IPS DF 19.7 (cell line): ENCODE data around the gene TNPO3.

ENCODE experiments used
- DNase-seq: peaks from one replicate; pipeline ENCODE4 v3.0.0-alpha.2; 2013; ENCODE audit warnings: low read depth, low spot score

TNPO3 gene

DNA sequence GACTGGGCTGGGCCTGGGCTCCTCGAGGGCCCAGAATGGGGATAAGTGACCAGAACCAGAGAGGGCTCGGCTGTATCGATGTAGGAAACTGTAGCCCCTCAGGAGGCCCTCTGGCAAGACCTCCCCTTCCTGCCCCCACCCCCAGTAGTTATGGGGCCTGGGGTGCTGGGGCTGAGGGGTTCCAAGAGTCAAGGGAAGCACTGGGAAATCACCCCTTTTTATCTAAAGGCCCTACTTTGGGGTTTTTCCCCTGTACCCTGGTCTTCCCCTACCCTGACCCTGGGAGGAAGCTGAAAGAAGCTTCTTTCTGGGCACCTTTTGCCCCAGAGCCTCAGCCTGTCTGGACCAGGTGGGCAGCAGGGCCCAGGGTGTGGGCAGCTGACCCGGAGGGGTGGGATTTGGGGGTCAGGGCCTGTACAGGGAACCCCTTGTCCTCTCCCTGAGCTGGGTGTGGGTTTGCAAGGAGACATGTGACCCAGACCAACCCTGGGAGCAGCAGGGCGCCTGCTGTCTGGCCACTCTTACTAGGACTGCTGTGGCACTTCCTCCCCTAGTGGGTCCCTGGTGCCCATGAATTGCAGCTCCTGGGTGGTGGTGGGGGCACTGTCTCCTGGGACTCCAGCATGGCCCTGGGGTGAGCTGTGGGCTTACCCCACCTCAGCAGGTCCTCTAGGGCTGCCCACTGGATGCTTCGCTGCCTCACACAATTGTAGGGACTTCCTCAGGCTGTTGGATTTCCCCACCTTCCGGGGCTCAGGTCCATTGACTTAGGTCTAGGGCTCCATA, 115.6 kb downstream of the TNPO3 start:
- no peak for DNase-seq

DNA sequence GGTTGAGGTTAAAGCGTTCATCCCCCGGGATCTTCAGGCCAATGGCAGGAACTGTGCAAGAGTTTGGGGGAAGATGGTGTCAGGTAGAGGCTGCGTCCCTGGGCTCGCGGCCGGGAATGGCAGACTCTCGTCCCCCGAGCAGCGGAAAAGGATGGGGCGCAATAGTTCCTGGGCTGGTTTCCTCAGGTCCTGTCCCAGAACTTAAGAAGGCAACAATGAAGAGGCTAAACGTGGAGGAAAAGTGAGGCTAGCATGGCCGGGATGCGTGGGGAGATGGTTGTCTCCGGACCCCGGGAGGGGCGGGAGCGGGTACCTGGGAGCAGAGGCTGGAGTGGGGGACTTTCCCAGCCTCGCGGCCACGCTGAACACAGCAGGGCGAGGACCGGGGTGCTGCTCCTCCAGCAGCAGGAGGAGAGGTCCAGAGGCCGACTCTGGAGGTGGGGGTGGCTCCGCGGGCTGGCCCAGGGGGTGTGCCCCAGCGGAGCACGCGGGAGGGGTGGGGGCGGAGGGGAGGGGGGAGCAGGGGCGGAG, 116.3 kb downstream of the TNPO3 start:
- DNase-seq: no peak

DNA sequence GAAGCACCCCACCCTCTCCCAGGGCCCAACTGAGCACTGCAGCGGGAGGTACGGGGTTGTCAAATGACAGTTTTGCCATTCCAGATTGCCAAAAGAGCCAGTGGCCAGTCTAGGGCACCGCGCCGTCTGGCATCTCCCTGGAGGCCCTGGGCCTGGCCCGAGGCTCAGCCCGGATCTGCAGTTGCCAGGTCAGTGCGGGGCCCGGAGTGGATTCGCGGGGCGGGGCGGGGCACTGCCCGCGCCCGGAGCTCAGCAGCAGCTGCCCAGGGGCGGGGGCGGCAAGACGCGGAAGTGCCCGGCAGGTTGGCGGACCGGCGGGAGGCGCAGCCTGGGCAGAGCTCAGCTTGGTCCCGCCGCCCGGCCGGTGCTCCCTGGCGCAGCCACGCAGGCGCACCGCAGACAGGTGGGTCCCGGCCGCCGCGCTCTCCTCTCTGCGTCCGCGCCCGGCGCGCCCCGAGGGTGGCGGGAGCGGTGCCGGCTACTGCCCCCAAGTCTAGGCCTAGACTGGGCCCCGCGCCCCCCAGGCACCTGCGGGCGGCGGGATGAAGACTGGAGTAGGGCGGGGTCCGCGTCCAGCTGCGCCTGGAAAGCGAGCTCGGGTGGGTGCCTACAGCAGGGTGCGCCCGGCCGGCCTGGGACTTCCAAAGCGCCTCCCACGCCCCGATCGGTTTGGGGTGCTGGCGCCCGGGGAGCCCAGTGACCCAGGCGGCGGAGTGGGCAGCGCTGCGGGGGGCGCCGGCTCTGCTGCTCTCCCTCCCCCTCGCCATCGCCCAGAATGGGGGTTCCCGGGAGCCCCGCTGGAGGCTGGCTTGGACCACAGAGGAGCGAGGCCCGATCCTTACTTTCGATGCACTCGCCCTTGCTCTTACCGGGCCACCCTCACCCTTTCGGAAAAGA, 117.0 kb downstream of the TNPO3 start, which contains the start of gene IRF5:
Gene IRF5 (plus strand): TSS at position 281 of the 897 bp plus-strand sequence. CDS start 4,155 bp downstream, outside the sequence.
- no peak for DNase-seq

DNA sequence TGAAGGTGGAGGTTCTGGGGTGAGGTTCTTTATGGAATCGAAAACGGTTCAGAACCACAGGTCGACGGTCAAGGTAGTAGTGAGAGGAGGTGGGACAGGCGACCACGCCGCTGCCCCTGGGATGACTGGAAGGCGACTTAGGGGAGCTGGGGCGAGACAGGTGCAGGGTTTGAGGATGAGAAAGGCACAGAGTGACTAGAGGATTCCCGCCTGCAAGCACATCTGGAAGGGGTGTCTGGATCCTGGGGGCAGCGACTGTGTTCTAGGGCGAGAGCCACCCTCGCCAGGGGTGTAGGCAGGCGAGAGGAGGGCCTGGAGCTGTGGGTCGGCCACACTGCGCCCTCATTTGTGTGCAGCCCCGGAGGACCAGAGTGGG, 117.7 kb downstream of the TNPO3 start:
- DNase-seq: no peak

DNA sequence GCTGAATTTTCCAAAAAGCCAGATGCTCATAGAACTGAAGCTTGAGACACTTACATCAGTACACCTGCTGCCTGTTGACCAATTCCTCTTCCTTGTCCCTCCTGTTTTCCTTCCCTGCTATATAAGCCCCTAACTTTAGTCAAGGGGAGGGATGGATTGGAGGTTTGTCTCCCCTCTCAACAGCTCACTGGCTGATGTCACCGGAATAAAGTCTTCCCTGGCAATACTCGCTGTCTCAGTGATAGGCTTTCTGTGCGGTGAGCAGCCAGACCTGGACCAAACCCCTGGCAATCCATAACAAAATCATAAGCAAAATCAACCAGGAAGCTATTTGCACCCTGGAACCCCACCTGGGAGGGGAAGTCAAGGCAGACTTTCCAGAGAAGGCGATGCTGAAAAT, 118.1 kb downstream of the TNPO3 start:
- no peak for DNase-seq

DNA sequence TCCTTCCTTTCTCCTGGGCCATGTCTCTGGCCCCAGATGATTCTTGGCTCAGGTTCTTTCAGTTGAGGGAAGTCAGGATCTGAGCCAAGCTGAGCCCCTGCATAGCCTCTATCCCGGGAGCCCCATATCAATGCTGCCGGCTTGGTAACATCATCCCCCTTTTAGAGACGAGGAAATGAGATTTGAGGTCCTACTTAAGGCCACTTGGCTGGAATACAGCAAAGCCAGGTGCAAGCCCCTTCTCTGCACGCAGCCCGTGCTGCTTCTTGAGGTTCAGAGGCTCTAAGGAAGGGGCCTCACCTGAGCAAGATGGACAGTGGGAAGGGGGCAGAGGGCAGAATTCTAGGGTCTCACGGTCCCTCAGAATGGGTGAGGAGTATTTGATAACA, 119.6 kb downstream of the TNPO3 start:
- DNase-seq: no peak

DNA sequence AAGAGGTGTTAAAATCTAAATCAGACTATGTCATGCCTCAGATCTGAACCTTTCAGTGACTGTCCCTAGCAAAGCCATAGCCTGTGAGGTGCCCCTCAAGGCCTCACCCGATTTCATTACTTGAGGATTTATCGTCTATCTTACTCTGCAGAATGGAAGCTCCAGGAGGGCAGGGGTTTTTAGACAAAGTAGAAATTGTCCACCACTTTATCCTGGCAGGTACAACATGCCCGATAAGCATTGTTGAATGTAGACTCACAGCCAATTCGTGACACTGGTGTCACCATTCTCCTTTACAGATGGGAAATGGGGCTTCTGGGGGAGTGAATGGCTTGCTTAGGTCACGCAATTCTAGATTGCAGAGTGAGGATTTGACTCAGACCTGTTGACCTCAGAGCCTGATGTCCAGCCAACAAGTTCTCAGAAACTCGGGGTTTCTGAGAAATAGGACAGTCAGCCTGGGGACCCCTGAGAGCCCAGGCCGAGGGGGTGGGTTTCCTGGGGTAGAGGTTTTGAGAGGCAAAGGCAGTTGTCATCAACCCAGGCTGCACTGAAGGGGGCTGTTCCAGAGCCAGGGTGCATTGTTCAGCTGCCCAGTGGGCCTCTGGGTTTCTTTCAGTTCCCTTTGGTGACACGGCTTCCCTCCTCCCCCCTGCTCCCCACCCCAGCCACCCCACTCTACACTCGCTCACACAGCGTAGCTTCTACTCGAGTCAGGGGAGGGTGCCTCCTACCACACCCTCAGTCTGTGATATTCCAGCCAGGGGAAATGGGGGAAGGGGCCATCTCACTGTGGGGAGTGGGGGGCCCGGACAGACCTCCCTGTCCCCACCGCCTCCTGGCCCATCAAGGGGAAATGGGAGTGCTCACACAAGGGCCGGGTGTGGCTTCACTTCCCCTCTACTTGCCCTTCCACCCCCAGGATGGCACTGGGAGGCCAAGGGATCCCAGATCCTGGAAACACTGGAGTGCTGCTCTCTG, 120.3 kb downstream of the TNPO3 start:
- no peak for DNase-seq

DNA sequence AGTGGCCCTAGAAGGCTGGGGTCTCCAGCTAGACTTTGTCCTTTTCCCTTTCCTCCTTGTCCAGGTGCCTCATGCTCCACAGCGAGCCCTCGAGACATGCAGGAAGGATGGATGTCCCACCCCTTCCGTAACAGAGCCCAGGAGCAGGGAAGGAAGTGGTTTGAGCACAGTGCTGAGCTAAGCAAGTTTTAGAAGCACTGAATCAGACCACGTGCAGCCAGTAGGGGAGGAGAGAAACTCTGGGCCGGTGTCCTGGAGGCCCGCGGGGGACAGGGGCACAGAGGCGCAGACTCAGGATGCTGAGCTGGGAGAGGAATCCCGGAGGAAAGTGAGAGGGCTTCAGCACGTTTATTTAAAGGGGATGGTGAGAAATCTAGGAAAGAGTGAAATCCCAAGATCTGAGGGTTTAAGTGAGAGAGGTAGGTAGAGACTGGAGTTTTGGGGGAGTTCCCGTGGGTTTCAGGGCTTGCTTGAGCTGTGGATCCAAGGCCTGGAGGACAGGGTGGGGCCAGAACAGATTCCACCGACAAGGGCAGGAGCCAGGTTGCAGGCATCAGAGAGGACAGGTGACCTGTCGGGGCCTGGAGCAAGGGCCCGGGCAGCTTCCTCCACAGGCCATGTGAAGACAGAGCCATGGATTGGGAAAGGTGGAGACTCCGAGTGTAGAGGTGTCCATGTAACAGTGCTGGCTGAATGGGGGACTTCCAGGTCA, 121.6 kb downstream of the TNPO3 start:
- DNase-seq: no peak

DNA sequence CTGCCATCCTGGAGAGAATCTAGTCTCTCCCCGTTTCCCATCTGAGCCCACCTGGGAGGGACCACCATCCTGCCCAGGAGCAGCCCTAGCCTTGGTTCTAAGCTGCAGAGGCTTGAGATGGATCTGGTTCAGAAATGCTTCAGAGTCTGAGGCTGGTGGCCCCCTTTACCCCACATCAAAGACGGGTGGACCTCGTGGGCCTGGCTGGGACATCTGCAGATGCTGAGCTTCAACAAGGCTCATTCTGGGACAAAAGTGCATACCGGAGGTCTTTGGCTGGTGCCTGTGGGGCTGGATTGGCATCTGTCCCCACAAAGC, 122.1 kb downstream of the TNPO3 start:
- DNase-seq: no peak

DNA sequence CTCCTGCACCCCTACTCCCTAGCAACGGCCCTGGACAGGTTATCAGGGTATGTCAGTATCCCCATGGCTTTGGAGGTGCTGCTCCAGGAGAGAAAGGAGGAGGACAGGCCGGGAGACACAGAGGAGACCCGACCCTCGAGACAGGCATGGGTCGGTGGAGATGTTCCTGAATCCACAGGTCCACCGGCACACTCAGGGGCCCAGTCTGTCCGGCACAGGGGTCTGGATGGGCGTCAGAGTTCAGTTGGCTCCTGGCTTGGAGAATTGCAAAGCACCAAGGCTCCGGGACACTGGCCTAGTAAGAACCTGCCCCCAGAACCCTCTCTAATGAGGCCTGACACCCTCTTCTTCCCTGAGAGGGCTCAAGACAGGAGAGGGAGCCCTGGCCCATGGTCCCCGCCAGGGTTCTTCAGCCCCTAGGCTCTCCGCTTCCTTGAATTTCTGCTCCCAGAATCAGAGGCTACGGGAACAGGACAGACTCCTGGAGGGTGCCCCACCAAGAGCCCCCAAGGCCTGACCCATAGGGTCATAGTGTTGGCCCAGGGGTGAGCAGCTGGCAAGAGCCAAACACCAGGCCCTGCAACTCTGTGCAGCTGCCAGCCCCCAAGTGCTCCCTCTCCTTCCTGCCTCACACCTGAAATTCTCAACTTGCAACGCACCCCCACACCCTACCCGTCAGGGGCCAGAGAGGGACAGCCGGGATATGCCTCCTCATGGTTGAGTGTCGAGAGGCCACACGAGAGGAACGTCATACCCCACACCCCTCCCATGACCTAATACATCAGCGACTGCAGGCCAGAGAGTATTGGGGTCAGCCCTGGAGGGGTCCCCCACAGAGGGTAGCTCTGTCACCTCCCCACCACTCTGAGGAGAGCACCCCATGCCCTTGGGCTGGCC, 122.7 kb downstream of the TNPO3 start:
- DNase-seq: no peak

DNA sequence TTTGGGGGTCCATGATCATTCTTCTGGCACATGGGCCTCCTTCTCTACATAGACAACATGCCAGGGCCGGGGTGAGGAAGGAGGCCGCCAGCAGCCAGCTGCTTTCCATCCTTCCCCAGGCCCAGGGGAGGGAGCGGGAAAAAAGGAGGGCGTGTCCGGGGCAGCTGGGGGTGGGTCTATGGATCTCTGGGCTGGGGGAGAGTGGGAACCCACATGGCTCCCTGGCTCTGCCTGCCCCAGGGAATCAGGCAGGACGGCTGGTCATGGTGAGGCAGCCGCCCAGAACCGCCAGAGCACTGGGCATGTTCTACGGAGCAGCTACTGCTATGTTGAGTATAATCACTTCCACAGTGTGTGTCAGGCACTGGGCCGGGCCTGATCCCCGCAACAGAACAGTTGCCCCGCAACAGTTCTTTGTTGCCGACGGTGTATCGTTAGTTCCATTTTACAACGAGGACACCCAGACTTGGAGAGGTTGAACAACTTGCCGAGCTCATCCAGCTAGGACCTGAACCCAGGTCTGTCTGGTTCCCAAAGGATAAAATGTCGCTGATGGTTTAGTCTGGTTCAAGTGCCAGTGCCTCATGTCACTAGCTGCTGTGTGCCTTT, 123.6 kb downstream of the TNPO3 start:
- no peak for DNase-seq

DNA sequence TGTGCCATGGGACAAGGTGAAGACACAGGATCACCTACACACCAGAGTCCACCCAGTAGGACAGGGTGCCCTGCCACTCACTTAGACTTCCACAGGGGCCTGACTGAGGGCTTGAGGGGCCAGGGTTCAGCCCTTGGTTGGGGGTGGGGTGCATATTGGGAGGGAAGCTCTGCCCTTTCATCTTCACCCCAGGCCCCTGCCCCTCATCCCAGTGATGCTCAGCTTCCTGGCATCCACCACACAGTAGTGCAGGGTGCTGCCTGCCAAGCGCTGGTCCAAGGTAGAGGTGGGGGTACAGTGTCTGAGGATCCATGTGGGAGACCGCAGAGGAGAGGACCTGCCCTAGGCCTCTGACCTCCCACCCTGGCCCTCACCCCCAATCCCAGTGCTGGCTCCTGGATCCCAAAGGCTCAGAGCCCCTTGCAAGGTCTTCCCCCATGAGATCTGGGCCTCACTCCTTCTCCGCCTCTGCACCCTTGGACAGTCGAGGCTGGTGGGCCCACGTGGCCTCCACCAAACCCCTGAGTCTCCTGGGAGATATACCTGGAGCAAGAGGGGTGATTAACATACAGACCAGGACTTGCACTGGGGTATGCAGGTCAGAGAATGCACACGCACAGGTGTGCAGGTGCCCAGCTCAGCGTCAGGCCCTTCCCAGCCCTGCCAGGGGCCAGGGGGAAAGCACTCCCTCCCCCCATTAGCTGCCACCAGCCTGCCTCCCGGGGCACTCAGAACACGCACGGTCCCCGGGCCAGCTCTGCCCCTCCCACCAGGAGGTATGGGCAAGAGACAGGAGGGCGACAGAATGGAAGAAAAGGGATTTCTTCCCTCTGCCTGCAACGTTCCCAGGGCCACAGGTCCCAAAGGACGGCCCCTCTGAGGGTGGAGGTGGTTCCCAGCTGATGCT, 125.8 kb downstream of the TNPO3 start:
- DNase-seq: no peak

DNA sequence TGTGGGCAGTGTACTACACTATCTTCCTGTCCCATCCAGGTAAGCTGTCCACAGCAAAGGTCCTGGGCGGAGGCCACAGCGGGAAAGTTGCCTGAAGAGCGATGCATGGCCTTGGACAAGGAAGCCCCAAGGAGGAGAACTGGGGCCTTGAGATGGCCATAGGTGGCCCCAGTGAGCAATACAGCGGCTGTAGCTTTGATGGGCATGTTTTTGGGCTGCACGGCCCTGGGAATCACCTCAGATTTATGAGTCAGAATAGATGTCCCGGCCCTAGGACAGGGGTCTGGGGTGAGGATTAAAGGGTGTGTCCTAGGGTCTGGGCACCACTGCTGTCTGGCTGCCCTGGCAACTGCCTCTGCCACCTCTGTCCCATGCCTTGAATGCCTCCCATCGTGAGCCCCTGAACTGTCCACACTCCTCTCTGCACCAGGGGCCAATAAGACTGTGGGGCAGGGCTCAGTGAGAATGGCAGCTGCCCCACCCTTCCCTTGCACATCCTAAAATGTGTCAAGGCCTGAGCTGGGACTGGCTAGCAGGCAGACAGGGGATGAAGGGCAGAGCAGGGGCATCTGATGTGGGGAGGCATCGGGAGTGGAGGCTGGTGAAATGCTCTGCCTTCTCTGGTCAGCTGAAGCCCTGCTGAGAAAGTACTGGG, 126.6 kb downstream of the TNPO3 start:
- no peak for DNase-seq

DNA sequence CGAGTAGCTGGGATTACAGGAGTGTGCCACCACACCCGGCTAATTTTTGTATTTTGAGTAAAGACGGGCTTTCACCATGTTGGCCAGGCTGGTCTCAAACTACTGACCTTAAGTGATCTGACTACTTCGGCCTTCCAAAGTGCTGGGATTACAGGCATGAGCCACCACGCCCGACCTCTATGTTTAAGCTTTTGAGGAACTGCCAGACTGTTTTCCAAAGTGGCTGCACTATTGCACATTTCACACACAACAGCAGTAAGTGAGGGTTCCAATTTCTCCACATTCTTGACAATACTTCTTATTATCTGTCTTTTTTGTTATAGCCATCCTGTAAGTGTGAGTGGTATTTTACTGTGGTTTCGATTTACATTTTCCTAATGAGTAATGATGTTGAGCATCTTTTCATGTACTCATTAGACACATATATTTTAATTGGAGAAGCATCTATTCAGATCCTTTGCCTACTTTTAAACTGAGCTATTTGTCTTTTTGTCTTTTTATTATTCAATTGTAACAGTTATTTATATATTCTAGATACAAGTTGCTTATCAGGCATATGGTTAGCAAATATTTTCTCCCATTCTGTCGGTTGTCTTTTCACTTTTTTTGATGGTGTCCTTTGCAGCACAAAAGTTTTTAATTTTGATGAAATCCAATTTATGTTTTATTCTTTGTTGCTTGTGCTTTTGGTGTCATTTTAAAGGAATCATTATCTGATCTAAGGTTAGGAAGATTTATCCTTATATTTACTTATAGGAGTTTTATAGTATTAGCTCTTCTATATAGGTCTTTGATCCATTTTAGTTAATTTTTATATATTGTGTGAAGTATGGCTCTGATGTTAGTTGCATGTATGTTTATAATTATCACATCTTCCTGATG, 130.0 kb downstream of the TNPO3 start:
- DNase-seq: no peak

DNA sequence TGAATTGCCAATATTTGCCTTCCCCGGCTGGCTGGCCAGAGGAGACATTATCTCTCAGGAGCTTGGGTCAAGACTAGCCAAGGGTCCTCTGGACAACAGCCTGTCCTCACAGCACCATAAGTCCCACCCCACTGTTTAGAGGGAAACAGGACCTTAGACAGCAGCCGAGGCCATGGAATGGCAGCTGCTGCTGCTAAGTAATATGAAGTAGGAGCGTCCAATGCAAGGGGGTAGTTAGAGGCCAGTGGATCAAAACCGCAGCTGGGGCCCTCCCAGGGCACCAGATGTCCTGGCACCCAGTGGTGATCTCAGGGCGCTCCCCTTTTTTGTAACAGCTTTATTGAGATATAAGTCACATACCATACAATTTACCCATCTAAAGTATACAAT, 131.5 kb downstream of the TNPO3 start:
- no peak for DNase-seq

DNA sequence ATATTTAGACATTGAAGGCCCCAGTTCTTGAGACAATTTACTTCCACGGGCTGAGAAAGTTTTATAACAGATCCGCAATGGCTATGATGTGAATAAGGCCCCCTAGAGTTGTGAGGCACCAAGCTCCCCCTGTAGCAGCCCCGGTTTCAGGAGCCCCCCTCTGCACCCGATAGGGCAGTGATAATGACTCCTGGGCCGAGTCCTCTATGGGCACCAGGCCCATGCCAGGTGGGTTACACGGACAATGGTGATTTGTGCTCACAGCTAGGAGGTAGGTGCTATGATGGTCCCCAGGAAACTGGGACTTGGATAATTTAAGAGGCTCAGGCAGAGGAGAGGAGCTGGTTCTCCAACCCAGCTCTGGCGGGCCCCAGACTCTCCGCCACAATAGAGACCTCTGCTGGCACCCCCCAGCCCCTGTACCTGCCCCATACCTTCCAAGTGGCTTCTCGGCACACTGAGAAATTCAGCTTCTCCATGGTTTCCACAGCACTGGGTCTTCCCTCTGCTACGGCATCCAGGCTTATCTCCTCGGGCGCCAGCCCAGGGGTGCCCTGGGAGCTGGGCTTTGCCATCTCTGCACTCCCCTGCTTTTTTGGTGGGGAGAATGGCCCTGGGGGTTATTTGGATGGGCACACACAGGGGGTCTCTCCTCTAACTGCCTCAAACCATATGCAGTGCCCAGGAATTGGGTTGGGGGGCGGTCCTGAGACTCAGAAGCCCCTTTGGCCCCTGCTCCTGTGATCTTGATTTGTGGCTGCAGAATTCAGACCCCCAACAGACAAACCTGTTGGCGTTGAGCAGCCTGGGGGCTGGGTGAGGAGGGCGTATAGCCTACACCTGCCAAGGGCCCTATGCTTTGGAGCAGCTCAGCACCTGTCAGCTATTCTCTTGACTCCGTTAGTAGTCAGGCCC, 132.2 kb downstream of the TNPO3 start:
- no peak for DNase-seq
